ENCODE results near the gene B3GNT4.
"Not testable (repeated sequence)": the region's sequence is repeated elsewhere in the genome, so short reads cannot be mapped to it uniquely, and the experiment has no call there.

B3GNT4 gene

DNA sequence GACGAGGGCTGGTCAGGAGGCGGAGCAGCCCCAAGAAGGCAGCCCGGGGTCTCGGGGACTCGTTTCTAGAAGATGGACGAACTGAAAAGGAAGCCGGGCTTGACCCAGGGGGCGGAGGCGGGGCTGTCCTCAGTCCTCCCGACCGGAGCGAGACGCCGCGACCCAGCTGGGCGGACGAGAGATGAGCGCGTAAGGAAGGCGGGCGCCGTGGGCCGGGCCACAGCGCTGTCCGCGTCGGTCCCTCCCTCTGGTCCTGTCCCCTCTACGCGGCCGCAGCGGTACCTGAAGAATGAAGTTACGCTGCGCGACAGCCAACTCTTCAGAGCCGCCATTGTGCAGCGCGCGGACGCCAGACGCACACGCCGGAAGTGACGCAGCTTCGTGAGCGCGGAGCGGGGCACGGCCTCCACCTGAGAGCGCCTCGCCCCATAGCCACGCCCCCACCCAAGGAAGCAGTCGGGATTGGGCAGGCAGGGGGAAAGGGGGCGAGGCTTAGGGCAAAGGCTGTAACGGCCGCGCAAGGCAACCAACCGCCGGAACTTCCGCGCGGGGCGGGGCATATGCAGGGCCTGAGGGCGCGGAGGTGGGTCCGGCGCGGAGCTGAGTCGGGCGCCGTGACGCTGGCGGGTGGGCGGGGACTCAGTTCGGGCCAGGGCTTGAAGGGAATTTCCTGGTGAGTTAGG lies 22.3 kb downstream of the B3GNT4 start, which contains the start of gene DIABLO:
Gene DIABLO, minus strand, starts transcription at position 370 of the 683 bp plus-strand sequence. Its CDS starts 38 bp downstream, at position 332.
- DNase-seq = peak; percentile 100

GRCh38 chr12:122226366-122227125 lies 23.0 kb downstream of the B3GNT4 start:
- no peak for DNase-seq

GRCh38 chr12:122227341-122227740 lies 23.8 kb downstream of the B3GNT4 start:
- peak; percentile 33 for DNase-seq

DNA sequence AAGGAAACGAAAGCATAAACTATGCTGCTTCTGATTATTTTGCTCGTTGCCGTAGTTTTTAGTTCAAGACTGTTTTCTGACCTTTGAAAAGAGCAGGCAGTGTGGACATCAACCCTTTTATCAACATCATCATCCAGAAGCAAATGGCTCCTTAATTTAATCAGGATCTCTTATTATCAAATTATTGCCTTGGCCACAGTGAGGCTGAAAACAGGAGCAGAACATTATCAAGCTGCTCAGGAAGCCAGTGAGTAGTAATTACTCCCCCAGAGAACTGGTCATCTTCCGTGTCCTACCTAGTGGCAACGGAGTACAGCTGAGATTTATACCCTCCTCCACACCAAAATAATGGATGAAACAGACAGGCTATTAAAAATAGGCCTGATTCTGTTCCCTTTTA lies 24.6 kb downstream of the B3GNT4 start:
- DNase-seq = no peak

DNA sequence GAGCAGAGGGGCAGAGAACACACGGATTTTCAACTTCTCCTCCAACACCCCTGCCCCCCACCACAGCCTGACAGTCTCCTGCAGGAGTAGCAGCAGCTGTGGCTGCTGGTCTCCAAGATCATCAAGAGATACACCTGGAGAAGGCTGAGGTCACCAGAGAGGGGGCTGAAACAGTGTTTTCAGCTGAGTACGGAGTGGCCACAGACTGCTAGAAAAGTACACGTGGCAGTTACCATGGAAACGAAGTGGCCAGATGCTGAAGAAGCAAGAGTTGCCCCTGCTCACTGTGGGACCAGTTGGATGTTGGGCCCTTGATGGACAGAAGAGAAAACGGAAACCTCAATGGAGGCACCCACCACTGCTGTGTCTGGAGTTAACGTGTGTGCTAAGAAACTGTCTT lies 27.3 kb downstream of the B3GNT4 start:
- DNase-seq = no peak

DNA sequence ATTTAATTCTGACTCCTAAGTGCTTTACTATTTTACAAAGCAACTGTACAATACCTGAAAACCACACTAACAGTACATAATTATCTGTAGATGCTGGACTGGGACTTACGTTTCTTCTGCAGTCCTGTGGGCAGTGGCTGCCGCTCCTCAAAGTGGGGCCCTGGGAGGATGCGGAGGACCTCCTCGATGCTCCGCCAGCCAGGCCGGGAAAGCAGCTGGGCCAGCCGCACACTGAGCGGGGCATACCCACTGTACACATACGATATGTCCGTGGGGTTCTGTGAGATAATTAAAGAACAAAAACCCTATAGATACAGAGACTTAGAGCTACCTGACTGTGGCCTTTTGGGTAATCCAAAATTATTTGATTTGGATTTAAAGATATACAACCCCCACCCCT lies 29.2 kb downstream of the B3GNT4 start:
- no peak for DNase-seq

- no peak for DNase-seq
Measured at GRCh38 chr12:122235741-122236140, 32.2 kb downstream of the B3GNT4 start.

- DNase-seq = no peak
Measured at GRCh38 chr12:122238861-122239260, 35.4 kb downstream of the B3GNT4 start.

DNA sequence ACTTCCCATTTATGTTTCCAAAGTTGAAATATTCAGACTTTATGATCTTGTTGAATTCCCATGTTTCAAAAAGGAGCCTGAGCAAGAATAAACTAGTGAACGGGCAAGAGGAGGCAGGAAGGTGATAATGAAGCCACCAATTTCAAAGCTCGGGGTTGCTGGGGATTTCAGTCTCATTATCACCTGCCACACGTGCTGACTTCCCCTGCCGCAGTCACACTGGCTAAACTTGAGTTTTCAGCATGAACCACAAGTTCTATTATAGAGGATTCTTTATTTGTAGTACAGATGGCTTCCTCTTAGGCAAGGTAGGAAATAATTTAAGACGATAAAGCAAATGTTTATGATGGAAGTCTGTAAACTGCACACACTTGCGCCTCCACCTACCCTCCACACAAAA lies 40.5 kb downstream of the B3GNT4 start:
- DNase-seq = peak; percentile 35

GRCh38 chr12:122244565-122245371 lies 41.3 kb downstream of the B3GNT4 start:
- peak; percentile 29 for DNase-seq

GRCh38 chr12:122245553-122245952 lies 42.0 kb downstream of the B3GNT4 start:
- DNase-seq = no peak

- no peak for DNase-seq
Measured at GRCh38 chr12:122250047-122250446, 46.5 kb downstream of the B3GNT4 start.

- no peak for DNase-seq
Measured at GRCh38 chr12:122250536-122250935, 47.0 kb downstream of the B3GNT4 start.

DNA sequence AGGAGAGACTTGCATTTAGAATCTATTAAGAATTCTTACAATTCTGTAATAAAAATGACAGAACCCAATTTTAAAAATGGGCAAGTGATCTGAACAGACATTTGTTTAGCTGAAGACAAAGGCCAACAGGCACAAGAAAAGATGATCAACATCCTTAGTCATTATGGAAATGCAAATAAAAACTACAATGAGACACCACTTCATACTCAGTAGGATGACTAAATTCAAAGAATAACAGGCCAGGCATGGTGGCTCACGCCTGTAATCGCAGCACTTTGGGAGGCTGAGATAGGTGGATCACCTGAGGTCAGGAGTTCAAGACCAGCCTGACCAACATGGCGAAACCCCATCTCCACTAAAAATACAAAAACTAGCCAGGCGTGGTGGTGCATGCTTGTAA lies 55.0 kb downstream of the B3GNT4 start:
- DNase-seq = not testable (repeated sequence)

All from CD4-positive, alpha-beta T cell treated with Interleukin-17A for 4 hours (primary cell).